ENCODE results near the gene TOB2.
"Not testable (repeated sequence)": the region's sequence is repeated elsewhere in the genome, so short reads cannot be mapped to it uniquely, and the experiment has no call there.

TOB2 gene

DNA sequence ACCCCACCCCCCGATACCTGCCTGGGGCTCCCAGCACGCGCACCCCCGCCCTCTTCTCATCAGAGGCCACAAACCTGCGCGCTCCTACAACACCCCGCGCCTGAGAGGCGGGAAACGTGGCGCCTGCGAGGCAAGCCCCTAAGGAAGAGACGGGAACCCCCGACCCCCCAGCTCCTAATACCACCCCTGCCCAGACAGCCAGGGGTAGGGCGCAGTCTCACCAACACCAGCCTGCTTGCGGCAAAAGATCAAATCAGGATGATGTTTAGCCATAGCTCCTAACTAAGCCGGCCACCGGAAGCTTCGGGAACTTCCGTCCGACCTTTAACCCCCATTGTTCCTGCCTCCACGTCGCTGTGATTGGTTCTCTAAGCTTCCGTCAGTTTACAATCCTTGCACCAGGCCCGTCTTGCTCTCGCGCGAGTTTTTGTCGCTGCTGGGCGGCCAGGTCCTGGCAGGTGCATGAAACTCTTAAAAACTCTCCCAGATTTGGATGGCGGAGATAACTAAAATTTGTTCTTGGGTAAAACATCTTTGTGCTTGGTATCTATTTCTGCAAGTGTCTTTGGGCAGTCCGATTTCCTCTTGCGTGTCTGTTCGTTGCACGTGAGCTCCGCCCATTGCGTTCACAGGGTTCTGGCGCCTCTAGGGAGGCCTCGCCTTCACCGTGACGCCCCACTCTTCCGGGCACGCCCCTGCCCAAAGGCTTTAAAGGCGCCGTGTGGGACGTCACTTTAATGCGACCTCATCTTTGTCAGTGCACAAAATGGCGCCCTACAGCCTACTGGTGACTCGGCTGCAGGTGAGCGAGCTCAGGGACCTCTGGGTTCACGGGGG, 22.0 kb upstream of the TOB2 start, which contains the start of the genes ACO2 and PHF5A:
TSS of gene ACO2 (plus strand) at position 737 of the 837 bp plus-strand sequence. CDS start at position 767, 30 bp downstream.
TSS of gene PHF5A (minus strand) at position 312 of the 837 bp plus-strand sequence. CDS start at position 273, 39 bp downstream.
- peak; percentile 98 for DNase-seq (ENCODE audit: low read depth)

DNA sequence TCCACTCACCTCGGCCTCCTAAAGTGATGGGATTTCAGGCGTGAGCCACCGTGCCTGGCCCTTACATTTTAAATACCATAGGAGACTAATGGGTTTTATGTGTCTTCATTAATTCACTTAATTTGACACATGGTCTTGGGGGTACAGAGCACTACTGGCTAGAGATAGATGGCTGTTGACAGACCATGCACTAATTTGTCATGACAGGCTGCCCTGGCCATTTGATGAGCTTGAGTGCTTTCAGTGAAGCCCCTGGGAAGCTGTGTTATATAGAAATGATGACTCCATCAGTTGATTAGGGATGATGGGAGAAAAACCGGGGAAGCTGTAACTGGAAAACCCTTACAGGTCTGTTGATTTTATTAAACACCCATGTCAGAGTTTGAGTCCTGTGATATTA, 15.3 kb upstream of the TOB2 start:
- DNase-seq (ENCODE audit: low read depth), result no peak

DNA sequence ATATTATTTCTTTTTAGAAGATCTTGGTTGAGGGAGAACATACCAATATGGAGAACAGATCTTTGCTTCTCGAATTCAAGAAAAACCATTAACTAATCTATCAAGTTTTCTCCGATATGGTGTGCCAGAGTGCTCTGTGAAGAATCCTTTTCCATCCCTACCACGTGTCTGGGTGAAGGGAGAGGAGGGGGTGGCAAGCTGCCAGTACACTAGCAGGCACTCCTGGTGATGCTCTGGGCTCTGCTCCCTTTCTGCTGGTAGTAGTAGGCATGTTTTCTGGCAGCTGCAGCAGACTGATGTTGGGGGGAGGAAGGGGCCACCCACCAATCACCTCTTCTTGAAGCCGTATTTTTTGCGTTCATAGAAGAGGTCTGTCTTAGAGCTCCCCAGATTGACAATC, 13.5 kb upstream of the TOB2 start:
- DNase-seq (ENCODE audit: low read depth), result not testable (repeated sequence)

DNA sequence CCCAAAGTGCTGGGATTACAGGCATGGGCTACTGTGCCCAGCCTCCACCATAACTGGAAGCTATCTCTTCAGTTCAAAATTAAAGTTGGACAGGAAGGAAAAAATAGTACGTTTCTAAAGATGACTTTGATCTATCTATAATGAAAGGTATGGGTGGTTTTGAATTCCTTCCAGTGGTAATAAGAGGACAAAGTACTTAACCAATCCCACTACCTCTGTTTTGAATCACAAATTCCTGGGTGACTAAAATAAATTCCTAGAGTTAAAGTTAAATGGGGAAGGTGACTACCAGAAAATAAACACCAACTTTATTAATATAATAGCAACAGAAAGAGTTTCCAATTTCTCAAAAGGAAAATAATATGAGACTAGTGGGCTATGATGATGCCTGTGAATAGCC, 12.8 kb upstream of the TOB2 start:
- no peak for DNase-seq (ENCODE audit: low read depth)

DNA sequence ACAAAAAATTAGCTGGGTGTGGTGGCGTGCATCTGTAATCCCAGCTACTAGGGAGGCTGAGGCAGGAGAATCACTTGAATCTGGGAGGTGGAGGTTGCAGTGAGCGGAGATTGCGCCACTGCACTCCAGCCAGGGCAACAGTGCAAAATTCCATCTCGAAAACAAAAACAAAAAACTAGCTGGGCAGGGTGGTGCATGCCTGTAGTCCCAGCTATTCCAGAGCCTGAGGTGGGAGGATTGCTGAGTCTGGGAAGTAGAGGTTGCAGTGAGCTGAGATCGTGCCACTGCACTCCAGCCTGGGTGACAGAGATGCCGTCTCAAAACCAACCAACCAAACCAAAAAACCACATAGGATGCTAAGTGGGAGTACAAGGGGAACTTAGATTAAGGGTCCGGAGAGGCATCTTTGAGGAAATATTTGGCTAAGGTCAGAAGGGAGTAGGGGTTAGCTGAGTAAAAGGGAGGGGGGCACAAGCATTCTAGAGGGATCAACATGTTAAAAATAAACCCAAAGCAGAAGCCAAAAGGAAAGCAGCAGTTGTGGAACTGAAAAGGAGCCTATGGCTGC, 11.6 kb upstream of the TOB2 start:
- DNase-seq (ENCODE audit: low read depth), result no peak

DNA sequence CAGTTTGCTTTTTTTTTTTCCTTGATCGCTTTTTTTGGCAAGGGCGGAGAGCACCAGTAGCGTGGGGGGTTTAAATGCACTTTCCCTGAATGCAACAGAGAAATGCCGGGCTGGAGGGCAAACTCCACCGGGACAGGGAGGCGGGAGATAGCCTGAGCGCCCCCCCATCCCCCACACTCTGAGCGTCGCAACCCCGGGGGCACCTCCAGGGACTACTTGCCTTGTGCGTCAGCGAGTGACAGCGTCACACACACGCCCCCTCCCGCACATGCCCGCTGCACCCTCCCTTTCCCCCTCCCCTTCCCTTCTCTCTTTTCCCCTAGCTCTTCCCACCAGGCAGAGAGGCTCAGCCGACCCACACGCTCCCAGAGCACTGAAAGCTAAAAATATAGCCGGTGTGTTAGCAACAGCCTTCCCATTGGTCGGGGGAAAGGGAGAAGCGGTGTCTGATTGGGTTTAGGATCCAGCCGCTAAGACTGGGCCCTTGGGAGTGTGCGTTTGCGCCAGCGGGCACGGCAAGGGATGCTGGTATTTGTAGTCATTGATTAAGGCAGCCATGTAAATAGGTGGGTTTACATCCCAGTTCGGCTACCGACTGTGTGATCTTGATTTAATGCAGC, 1.7 kb upstream of the TOB2 start:
- peak; percentile 100 for DNase-seq (ENCODE audit: low read depth)

DNA sequence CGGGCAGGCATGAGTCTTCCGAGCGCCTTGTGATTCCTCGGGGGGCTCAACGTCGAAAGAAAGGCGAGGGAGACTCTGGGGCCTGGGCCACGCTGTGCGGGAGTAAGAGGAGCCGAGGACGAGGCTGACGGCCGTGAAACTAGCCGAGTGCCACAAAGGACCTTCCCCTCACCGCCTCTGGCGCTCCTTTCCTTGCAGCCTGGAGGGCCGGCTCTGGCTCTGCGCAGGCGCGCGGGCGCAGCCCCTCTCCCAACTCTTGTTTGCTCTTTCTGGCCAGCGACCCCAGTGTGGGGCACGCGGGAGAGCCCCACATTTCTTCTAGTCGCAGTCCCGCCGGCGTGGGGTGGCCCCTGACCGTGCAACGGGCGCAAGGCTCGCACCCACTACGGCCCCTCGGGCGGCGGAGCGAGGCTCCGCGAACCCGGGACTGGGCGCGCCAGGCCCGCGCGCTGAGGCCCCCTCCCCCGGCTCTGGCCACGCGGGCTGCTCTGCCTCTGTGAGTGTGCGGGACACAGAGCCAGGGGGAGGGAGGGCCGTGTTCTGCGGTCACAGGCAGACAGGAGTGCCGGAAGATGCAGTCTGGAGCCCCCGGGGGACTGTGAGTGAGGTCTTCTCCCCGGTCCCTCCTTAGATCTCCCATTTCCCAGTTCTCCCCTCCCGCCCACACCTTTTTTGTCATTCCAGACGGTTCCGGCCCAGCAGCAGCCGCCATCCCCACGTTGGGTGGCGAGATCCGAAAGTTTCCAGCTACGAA, 1.0 kb upstream of the TOB2 start:
- DNase-seq (ENCODE audit: low read depth), result peak; percentile 71

DNA sequence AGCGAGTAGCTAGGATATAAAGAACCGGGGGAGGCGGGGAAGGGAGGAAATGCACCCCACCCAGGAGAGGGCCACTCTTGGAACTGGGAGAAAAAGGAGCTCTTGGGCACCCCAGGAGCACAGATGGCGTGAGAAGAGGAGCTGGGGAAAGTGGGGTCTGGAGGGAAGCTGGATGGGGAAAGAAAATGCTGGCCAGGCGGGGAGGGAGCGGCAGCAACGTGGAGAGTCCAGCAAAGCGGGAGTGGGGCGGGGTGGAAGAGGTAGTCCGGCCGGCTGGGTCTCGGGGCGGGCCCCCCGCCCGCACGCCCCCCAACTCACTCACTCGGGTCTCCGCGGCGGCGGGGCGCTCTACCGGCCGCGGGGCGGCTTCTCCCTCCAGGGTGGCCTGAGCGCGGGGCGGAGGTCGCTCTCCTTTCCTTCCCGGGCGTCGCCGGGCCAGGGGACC, 522 bp downstream of the TOB2 start:
- peak; percentile 15 for DNase-seq (ENCODE audit: low read depth)

DNA sequence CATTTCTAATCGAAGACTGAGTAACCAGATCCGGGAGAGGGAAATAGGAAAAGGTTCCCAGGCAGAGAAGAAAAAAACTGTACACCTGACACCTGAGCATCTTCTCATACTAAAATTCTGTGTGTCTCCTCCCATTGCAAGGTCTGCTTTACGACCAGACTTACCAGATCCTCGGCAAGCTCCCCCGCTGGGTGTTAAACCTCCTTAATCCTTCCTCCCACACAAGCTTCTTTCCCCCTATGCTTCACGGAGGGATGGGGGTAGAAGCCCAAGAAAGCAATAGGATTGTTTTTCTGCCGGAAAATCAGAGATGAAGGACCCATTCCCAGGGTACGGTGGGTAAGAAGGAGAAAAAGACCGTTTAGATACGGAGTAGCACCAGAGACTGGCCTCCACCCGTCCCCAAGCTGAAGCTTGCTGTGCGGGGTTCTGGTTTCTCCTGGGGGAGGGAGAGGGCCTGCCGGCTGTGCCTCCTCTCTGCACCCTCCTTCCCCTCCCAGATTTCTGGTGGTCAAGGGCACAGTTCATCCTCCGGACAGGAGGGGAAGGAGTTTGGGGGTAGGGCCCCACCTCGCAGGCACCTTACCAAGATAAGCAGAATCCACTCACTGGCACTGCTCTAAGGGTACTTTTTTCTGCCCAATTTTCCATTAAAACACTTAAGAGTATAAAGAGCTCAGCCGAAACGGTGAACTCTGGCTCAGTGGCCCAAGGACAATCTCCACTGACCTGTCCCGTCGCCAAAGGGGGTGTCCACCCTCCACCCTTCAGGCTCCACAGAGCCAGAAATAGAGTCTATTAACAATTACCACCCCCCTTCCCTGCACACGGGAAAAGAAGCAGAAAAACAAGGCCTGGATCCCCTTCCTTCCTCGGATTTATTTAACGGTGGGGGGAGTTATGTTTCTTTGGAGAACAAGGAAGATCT, 1.2 kb downstream of the TOB2 start:
- DNase-seq (ENCODE audit: low read depth), result peak; percentile 23

DNA sequence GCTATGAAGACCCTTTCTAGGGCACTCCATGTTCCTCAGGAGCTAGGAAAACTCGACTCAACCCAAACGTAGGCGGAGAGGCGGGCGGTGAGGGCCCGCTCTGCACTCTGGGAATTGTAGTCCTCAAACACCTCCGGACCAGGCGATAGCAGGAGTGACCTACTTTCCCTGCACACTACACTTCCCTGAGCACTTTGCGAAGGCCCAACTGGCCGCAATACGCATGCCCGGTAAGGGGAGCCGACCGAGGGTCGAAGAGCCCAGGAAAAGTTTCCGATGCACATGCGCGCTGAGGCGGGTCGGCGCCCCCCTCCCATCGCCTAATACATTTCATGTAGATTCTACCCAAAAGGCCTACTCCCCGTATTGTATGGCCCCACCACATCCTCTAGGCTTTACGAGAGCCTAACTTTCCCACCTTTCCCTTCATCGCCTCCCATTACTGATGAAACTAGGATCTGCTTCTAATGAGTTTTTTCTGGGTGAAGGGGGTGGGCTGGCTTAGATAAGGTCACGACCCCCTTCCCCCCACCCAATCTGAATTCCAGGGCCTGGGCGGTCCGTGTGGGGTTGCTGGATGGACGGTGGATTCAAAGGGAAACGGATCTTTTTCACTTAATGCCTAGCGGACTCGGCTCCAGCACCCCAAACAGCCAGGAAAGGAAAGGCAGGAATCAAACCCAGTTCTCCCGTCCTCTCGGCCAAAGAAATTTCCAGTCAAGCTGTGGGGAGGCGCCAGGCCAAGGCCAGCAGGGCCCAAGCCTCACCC, 2.1 kb downstream of the TOB2 start:
- peak; percentile 96 for DNase-seq (ENCODE audit: low read depth)

DNA sequence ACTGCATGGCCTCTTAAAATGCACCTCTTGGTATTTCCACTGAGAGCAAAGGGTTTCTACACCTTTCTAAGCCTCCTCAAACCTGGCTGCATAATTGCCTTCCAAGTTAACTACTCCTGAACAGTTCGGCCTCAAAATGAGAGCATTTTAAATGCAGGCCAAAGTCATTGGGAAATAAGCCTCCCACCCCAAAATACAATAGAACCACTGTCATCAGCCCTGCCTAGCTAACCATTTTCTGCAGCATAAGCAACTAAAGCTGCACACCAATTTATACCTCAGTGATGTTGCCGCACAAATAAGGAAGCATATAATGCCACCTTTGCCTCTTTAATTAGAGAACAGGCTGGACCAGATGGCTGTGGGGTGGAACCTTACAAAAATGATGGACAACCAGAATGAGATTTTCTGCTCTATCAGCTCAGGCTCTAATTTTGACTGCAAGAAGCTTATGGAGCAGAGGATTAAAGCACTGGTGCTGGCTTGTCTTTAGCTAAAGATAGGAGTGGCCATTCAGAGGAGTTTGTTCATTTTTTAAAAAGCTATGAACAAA, 4.3 kb downstream of the TOB2 start:
- no peak for DNase-seq (ENCODE audit: low read depth)

DNA sequence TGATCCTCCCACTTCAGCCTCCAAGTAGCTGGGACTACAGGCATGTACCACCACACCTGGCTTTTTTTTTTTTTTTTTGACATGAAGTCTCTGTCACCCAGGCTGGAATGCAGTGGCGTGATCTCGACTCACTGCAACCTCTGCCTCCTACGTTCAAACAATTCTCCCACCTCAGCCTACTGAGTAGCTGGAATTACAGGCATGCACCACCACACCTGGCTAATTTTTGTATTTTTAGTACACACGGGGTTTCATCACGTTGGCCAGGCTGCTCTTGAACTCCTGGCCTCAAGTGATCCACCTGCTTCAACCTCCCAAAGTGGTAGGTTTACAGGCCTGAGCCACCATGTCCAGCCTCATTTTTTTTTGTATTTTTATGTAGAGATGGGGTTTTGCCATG, 6.1 kb downstream of the TOB2 start:
- DNase-seq (ENCODE audit: low read depth), result not testable (repeated sequence)

DNA sequence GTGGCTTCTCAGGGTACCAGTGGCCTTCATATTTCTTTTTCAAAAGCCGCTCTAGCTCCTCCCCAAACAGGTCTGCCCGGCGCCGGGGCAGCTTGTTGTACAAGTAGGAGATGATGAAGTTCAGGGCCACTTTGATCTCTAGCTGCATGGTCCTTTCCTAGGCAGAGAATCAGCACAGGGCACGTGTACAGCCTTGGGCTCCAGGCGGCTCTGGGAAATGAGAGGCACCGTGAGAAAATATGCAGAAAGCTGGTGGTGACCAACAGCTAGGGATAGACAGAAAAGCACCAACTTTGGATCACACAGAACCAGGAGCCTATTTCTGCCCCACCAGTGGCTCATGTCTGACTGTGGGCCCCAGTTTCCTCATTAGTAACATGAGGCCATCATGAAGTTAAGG, 9.4 kb downstream of the TOB2 start:
- no peak for DNase-seq (ENCODE audit: low read depth)

DNA sequence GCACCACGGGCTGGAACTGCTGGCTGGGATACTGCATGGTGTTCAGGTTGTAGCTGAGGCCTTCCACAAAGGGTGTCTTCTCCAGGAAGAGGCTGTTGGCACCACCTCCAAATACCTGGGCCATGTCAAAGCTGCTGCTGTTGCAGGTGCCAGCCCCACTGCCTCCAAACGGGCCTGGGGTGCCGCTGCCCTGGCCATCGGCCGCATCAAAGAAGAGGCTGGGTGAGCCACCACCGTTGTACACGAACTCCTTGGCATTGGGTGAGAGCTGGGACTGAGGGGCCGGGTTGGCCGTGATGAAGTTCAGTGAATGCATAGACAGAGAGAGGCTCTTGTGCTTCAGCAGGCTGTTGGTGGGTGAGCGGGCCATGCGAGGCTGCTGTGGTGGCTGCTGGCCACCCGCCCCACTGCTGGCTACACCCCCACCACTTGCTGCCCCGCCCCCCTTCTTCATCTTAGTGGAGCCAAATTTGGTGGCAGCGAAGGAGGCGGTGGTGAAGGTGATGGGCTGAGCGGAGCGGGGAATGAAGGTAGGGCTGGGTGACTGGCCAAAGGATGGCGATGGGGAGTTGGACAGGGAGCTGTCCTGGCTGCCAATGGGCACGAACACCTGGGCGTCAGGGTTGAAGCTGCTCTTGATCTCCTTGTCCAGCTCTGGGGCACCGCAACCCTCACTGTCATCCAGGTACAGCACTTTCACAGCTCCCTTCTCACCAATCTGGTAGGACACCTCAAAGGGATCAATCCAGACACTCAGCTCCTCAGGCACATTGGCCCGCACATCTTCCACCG, 10.1 kb downstream of the TOB2 start:
- no peak for DNase-seq (ENCODE audit: low read depth)

DNA sequence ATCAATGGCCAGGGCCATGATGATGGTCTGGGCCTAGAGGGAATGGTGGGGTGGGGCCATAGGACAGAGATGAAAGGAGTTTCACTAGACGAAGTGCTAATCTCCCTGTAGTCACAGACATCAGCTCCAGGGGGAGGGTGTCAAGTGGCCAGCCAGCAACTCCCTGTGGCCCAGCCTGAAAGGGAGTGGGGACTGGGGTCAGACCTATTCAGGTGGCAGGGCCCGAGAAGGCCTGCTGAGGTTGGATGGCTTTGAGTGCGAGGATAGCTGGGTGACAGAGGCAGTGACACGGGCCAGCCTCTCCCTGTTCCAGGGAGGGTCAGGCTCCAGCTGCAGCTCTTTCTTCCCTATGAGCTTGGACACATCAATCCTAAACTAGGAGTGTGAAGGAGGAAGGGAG, 11.0 kb downstream of the TOB2 start:
- DNase-seq (ENCODE audit: low read depth), result no peak

DNA sequence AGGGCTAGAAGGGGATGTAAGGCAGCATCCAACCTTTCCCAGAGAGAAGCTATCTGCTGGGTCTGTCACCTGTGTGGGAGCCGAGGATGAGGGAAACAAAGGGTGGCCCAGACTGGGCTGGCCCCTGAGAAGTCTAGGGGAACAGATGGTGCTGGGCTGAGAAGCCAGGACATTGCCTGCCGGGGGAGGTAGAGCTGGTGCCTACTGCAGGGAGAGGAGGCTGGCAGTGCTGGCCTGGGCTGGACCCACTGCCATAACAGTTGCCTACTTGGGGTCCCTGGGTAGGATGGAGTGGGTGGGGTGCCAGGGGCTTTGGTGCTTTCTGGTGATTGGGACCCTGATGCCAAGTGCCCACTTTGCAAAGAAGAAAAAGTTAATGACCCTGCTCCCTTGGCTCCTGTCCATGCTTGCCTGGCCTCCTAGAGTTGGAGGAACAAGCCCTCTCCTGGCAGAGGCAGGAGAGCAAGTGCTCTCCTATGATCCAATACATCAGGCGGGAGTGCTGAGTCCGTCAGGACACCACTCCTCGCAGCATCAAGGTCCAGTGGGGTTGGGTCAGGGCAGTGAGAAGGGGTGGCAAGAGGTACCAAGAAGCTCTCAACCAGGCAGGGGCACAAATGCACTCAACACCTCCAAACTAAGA, 12.1 kb downstream of the TOB2 start:
- DNase-seq (ENCODE audit: low read depth), result not testable (repeated sequence)

DNA sequence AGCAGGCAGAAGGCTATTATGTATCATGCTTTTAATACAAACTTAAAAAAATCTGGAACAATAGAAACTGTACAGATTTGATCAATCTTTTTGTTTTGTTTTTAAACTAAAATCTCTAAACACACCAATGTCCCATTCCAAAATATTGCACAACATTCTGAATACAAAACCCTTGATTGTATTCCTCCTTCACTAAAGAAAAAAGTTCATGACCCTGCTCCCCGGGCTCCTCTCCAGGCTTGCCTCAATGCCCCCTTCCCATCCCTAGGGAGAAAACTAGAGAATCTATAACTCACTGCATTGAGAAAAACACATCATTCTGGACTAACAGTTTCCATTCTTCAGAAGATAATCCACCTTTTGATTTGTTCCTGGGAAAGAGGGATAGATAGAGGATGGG, 13.1 kb downstream of the TOB2 start:
- DNase-seq (ENCODE audit: low read depth), result not testable (repeated sequence)

DNA sequence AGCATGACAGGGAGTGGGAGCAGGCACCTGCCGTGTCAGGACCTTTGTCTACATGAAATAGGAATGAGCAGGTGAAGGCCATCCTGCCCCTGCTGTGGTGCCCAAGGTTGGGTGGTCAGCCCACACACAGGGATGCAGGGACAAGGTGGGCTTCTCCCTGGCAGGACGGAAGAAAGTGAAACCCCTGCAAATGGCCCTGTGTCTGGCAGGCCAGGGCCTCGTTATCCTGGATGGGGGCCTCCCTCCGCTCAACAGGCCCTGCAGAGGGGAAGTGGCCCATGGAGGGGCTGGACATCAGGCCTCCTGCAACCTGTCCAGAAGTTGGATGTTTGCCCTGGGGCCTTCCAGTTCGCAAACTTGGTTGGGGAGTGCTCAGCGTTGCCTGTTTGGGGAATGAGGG, 14.9 kb downstream of the TOB2 start:
- no peak for DNase-seq (ENCODE audit: low read depth)

DNA sequence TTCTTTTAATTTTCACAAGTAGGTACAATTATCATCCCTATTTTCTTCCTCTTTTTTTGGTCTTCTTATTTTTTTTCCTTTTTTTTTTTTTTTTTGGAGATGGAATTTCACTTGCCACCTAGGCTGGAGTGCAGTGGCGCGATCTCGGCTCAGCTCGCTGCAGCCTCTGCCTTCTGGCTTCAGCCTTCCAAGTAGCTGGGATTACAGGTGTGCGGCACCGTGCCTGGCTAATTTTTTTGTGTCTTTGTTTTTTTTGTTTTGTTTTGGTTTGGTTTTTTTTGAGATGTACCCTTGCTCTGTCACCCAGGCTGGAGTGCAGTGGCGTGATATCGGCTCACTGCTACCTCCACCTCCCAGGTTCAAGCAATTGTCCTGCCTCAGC, 16.7 kb downstream of the TOB2 start:
- DNase-seq (ENCODE audit: low read depth), result no peak

Data from EH (cell line).